SU-DHL-6 (cell line): ENCODE data around the gene ESAM.

ENCODE experiments used
- EZH2phosphoT487 ChIP-seq: fragments of 200-600 bp; sonication (generic), shearing (Covaris generic); conservative IDR thresholded peaks from 2 replicates; pipeline ENCODE4 v1.6.1; 2018; ENCODE audit warnings: mild to moderate bottlenecking, antibody characterized with exemption, low read length, moderate library complexity, mixed read lengths
- TF ChIP-seq, protein P1 (sequence below): fragments of 200-600 bp; sonication (generic); IDR thresholded peaks from one replicate; pipeline ENCODE4 v1.5.1; 2017; ENCODE audit warnings: antibody characterized with exemption, mild to moderate bottlenecking, low read length, moderate library complexity; ENCODE audit not compliant: insufficient read depth, poor library complexity, severe bottlenecking

DNA sequence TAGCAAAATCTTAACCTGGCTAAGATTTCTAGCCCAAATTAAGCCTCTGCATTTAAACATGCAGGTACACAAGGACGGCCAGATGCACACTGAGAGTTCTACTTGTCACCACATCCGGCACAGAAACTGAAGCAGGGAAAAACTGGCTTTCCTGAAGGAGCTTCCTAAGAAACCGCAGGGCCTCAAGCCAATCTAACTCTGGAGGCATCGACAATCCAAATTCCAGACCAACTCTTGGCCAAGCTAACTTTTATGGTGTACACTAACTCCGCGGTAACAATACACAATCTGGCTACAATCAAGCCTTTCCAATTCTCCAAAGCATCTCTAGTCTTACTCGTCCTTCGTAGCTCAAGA is 36.9 kb upstream of the ESAM start:
- TF ChIP-seq, protein P1, sequence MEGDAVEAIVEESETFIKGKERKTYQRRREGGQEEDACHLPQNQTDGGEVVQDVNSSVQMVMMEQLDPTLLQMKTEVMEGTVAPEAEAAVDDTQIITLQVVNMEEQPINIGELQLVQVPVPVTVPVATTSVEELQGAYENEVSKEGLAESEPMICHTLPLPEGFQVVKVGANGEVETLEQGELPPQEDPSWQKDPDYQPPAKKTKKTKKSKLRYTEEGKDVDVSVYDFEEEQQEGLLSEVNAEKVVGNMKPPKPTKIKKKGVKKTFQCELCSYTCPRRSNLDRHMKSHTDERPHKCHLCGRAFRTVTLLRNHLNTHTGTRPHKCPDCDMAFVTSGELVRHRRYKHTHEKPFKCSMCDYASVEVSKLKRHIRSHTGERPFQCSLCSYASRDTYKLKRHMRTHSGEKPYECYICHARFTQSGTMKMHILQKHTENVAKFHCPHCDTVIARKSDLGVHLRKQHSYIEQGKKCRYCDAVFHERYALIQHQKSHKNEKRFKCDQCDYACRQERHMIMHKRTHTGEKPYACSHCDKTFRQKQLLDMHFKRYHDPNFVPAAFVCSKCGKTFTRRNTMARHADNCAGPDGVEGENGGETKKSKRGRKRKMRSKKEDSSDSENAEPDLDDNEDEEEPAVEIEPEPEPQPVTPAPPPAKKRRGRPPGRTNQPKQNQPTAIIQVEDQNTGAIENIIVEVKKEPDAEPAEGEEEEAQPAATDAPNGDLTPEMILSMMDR = no peak
- TF ChIP-seq EZH2phosphoT487 = no peak
